Vagina (tissue), 2 donors: ENCODE measurements around the gene ST7.

Experiments used
- POLR2A ChIP-seq, 2 donors: fragments of 450-650 bp; IDR thresholded peaks; one replicate each; pipeline ENCODE4 v1.6.1; 2017; ENCODE audit warnings: antibody characterized with exemption in 2 of 2, mild to moderate bottlenecking in 2 of 2, moderate library complexity in 2 of 2
- TF ChIP-seq, protein P1 (sequence below), 3 experiments: fragments of 450-650 bp in 2 of 3; fragments of 200-600 bp in 1 of 3; sonication (generic) in 1 of 3; IDR thresholded peaks; one replicate each; pipeline ENCODE4 v1.5.1; 2017 to 2019; ENCODE audit warnings: antibody characterized with exemption in 3 of 3, mild to moderate bottlenecking in 2 of 3, moderate library complexity in 2 of 3

DNA sequence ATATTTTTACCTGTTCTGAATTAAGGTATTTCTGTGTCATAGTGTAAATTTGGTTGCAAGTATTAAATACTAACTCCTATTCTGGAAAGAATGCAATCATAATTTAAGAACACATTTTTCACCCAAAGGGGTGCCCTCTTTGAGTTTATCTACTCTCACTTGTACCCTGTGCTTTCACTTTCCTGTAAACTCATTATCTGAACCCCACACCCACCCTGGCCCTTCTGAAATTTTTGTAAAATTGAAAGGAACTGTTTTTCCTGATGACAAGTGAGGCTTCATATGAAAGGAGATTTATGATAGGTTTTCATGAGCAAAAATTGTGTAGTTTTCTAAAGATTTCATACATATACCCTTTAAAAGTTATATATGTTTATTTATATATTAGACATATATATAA, 235.1 kb downstream of the ST7 start:
- TF ChIP-seq, protein P1, sequence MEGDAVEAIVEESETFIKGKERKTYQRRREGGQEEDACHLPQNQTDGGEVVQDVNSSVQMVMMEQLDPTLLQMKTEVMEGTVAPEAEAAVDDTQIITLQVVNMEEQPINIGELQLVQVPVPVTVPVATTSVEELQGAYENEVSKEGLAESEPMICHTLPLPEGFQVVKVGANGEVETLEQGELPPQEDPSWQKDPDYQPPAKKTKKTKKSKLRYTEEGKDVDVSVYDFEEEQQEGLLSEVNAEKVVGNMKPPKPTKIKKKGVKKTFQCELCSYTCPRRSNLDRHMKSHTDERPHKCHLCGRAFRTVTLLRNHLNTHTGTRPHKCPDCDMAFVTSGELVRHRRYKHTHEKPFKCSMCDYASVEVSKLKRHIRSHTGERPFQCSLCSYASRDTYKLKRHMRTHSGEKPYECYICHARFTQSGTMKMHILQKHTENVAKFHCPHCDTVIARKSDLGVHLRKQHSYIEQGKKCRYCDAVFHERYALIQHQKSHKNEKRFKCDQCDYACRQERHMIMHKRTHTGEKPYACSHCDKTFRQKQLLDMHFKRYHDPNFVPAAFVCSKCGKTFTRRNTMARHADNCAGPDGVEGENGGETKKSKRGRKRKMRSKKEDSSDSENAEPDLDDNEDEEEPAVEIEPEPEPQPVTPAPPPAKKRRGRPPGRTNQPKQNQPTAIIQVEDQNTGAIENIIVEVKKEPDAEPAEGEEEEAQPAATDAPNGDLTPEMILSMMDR (IDR thresholded peaks at IDR 0.05): no peak
- no peak for TF ChIP-seq POLR2A (IDR thresholded peaks at IDR 0.05)
